HepG2 (cell line): ENCODE data around the gene TAF1D. TPM values are rescaled to one million over a fixed set of nuclear protein-coding genes. Genes with fewer than 3 reads are reported as not detected.

Source experiments
- BHLHE40 ChIP-seq: IDR thresholded peaks from 2 replicates; pipeline ENCODE4 v1.6.1; 2011; ENCODE audit warnings: low read length, improper control_type of control experiment
- GATAD2A ChIP-seq: IDR thresholded peaks from 2 replicates; pipeline ENCODE4 v1.6.1; 2016
- KAT7 ChIP-seq: IDR thresholded peaks from 2 replicates; pipeline ENCODE4 v1.6.1; 2018; ENCODE audit warnings: borderline replicate concordance, missing compliant biosample characterization
- MAFF ChIP-seq: IDR thresholded peaks from 2 replicates; pipeline ENCODE4 v1.6.1; 2011; ENCODE audit warnings: low read depth, low read length, improper control_type of control experiment
- MIXL1 ChIP-seq: IDR thresholded peaks from 2 replicates; pipeline ENCODE4 v1.6.1; 2016
- NR2F6 ChIP-seq, 2 experiments: IDR thresholded peaks; 2 replicates each; pipeline ENCODE4 v1.6.1; 2016; ENCODE audit warnings: antibody characterized with exemption in 1 of 2, mild to moderate bottlenecking in 1 of 2
- REST ChIP-seq, 2 experiments: IDR thresholded peaks; 2 replicates each; pipeline ENCODE4 v1.6.1; 2011 to 2012; ENCODE audit warnings: low read length in 2 of 2, borderline replicate concordance in 1 of 2, low read depth in 1 of 2, mild to moderate bottlenecking in 1 of 2, moderate library complexity in 1 of 2
- TBP ChIP-seq: sonication (generic); formaldehyde crosslinking; IDR thresholded peaks from 2 replicates; pipeline ENCODE4 v1.5.0; 2020; ENCODE audit warnings: missing genetic modification reagents
- THAP11 ChIP-seq: IDR thresholded peaks from 2 replicates; pipeline ENCODE4 v1.6.1; 2016; ENCODE audit warnings: missing biosample characterization, missing genetic modification reagents
- TOE1 ChIP-seq: sonication (generic); formaldehyde crosslinking; IDR thresholded peaks from 2 replicates; pipeline ENCODE4 v1.4.0; 2020; ENCODE audit warnings: mild to moderate bottlenecking, missing genetic modification reagents
- ZKSCAN8 ChIP-seq: IDR thresholded peaks from 2 replicates; pipeline ENCODE4 v1.6.1; 2016; ENCODE audit warnings: borderline replicate concordance, missing genetic modification reagents, missing compliant biosample characterization
- ZNF280B ChIP-seq: sonication (generic); formaldehyde crosslinking; IDR thresholded peaks from 2 replicates; pipeline ENCODE4 v1.5.0; 2020; ENCODE audit warnings: missing genetic modification reagents, mild to moderate bottlenecking, borderline replicate concordance
- ZNF292 ChIP-seq: sonication (generic); formaldehyde crosslinking; IDR thresholded peaks from 2 replicates; pipeline ENCODE4 v1.8.1; 2022; ENCODE audit warnings: mild to moderate bottlenecking, low read depth, missing genetic modification reagents, borderline replicate concordance
- ZNF367 ChIP-seq: sonication (generic); formaldehyde crosslinking; IDR thresholded peaks from 2 replicates; pipeline ENCODE4 v1.4.0; 2020; ENCODE audit warnings: missing genetic modification reagents, borderline replicate concordance
- ZNF512B ChIP-seq: sonication (generic); formaldehyde crosslinking; IDR thresholded peaks from 2 replicates; pipeline ENCODE4 v1.5.1; 2020; ENCODE audit warnings: missing genetic modification reagents, mild to moderate bottlenecking, borderline replicate concordance
- ZNF589 ChIP-seq: sonication (generic); formaldehyde crosslinking; conservative IDR thresholded peaks from 2 replicates; pipeline ENCODE4 v1.8.0; 2022; ENCODE audit warnings: mild to moderate bottlenecking, moderate library complexity, missing genetic modification reagents
- polyA plus RNA-seq, 8 experiments: library from polyadenylated mRNA; depleted of rRNA in 3 of 8; stranded (reverse) in 7 of 8; unstranded in 1 of 8; fragments of >200 nt; fragmentation: Illumina TruSeq in 4 of 8; extraction: Trizol in 4 of 8; gene quantifications; 2 replicates each; pipeline versions ENCODE4 v1.2.1 to v1.2.3, GENCODE V29; 2011 to 2016; ENCODE audit warnings: low read depth in 4 of 8, missing spikeins in 1 of 8, mixed read lengths in 1 of 8; ENCODE audit not compliant: insufficient read depth in 1 of 8
- total RNA-seq, 5 experiments: library from RNA; depleted of rRNA; stranded (reverse); fragments of >200 nt; fragmentation: Illumina TruSeq; extraction: Trizol; gene quantifications; 2 replicates each; pipeline ENCODE4 v1.2.3, GENCODE V29; 2016; ENCODE audit warnings: low read depth in 1 of 5

Gene TAF1D
- total and polyA plus RNA-seq, 2 of the 13 experiments (the other 11 are each of a cell fraction or from before 2014, with no cell fraction given): 132 to 207 TPM

GRCh38 chr11:93737904-93738612 is 3.2 kb downstream of the TAF1D start (continued):
- TF ChIP-seq TBP (CRISPR knock-in tag): no peak
- TF ChIP-seq ZNF280B: no peak
- TF ChIP-seq ZNF589 (CRISPR knock-in tag): no peak
- no peak for TF ChIP-seq MIXL1
- no peak for TF ChIP-seq GATAD2A (CRISPR knock-in tag)
- no peak for TF ChIP-seq ZNF292 (CRISPR knock-in tag)
- TF ChIP-seq ZNF367 (CRISPR knock-in tag): no peak
- TF ChIP-seq MAFF: peak; percentile 94
- TF ChIP-seq ZNF512B: no peak
- 0 out of 2 replicates have a peak, but pooled peaks have one; percentile 2 for TF ChIP-seq KAT7 (CRISPR knock-in tag)
- TF ChIP-seq NR2F6 (IDR thresholded peaks at IDR 0.05): no peak
- TF ChIP-seq NR2F6 (CRISPR knock-in tag; IDR thresholded peaks at IDR 0.05): no peak
- TF ChIP-seq BHLHE40: no peak
- TF ChIP-seq ZKSCAN8: no peak
- TF ChIP-seq REST (IDR thresholded peaks at IDR 0.05; ENCODE audit: borderline replicate concordance in 1 of 2, low read depth in 1 of 2, low read length in 2 of 2): no peak
- no peak for TF ChIP-seq THAP11 (CRISPR knock-in tag)
- no peak for TF ChIP-seq TOE1 (CRISPR knock-in tag)
- TF ChIP-seq, all 625 proteins: peak for 10
